HG03378 (cell line): ENCODE measurements around the gene NADK2.
"Not testable (repeated sequence)": the region's sequence is repeated elsewhere in the genome, so short reads cannot be mapped to it uniquely, and the experiment has no call there.

Experiments
- ATAC-seq: cut with Tn5 transposase; IDR thresholded peaks from one replicate; pipeline ENCODE4 v1.9.1; 2021; ENCODE audit warnings: mild to moderate bottlenecking, moderate library complexity; ENCODE audit not compliant: unreplicated experiment

Gene NADK2

GRCh38 chr5:36241631-36242533 is at the start of gene NADK2:
Gene NADK2 (minus strand): TSS chr5:36241925. CDS start chr5:36241798, 127 bp downstream.
- ATAC-seq = peak; percentile 91

DNA sequence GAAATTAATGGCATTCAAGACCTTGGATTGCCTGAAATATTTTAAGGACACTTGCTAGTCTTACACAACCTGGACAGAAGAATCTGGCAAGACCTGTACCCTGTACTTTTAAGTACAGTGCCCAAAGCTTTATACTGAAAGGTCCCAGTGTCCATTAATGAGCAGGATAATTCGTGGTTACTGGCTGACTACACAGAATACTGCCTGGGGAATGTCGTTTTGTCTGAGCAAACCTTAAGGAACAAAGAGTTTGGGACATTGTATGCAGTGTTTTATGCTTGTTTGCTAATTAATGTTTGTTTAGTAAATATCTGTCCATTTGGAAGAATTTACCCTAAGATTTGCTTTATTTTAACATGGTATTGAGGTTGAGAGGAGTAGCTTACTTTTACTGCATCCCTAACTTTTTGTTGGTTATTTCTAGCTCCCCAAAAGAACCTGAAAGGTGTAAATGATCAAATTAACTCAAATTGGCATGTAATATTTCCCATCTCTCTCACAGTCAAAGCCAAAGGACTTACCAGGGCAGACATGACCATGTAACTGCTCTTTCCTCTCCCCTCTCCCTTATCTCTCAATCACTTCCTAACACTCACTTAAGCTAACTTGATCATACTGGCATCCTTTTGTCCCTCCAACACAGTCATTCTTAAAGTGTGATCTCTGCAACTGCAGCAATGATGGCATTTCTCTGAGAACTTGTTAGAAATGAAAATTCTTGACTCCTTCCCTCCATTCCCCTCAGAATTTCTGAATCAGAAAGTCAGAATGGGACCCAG is 44.3 kb upstream of the NADK2 start:
- ATAC-seq = no peak

DNA sequence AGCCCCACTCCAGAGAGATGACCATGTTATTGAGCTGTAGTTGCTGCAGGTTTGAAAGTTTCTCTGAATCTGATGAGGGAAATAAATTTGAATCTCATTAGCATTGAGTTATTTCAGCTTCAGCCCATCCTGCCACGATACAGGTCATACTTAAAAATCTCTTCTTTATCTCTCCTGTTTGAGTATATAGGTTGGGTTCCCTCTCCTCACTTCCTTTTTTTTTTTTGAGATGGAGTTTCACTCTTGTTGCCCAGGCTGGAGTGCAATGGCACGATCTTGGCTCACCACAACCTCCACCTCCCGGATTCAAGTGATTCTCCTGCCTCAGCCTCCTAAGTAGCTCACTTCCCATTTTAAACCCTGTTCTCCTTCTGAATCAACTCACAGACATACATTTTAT is 42.0 kb upstream of the NADK2 start:
- not testable (repeated sequence) for ATAC-seq

GRCh38 chr5:36281626-36282025 is 39.9 kb upstream of the NADK2 start:
- ATAC-seq = no peak

GRCh38 chr5:36279054-36279698 is 37.5 kb upstream of the NADK2 start:
- no peak for ATAC-seq

GRCh38 chr5:36277521-36278176 is 35.9 kb upstream of the NADK2 start:
- ATAC-seq = no peak

DNA sequence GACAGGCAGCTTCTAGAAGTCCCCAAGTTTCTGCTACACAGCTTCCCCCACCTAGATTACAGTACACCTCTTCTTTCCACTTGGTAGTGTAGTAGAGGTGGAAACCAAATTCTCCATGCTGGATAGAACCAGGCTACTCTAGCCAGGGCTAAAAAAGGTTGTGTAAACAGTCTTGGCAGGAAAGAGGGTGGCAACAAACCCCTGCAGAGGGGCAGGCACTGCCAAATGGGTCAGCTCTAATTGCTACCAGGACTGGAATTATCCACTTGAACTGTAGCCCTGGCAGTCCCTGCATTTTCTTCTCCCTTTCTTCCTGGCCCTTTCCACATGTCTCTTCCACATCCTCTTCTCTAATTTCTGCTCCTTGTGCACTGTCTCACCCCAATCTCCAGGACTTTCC is 35.1 kb upstream of the NADK2 start:
- ATAC-seq = no peak

- no peak for ATAC-seq
Observed at GRCh38 chr5:36273809-36274526, 32.2 kb upstream of the NADK2 start.

GRCh38 chr5:36272136-36272690 is 30.5 kb upstream of the NADK2 start:
- ATAC-seq = no peak

- ATAC-seq = no peak
Observed at GRCh38 chr5:36270876-36271575, 29.3 kb upstream of the NADK2 start.

DNA sequence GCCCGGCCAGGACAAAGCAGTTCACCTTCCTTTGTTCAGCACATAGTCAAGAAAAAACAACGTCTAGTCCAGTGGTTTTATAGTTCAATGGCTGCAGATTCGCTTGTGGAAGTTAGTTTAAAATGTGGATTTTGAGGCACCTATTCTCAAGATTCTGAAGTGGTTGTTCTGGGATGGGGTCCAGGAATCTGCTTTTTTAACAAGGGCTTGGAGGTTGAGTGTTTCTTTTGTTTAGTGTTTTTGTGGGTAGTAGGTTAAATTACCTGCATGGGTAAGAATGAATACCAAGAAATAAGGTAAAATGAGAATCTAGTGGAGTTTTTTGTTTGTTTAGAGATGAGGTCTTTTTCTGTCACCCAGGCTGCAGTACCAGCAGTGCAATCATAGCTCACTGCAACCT is 28.4 kb upstream of the NADK2 start:
- ATAC-seq = no peak

DNA sequence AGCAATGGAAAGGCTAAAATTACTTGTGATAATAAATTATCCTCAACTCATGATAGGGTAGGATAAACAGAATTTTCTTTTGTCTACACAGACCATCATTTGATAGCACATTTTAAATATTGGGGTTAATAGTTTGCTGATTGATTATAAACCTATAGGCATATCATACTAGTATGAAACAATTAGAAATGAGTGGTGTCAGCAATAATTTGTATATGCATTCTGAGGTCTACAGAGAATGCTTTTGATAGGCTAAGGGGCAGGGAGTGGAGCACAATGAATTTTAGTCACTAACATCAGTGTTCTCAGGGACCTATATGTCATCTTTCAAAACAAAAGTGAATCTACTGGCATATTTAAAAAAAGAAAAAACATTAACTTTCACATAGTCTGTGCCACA is 27.8 kb upstream of the NADK2 start:
- no peak for ATAC-seq

DNA sequence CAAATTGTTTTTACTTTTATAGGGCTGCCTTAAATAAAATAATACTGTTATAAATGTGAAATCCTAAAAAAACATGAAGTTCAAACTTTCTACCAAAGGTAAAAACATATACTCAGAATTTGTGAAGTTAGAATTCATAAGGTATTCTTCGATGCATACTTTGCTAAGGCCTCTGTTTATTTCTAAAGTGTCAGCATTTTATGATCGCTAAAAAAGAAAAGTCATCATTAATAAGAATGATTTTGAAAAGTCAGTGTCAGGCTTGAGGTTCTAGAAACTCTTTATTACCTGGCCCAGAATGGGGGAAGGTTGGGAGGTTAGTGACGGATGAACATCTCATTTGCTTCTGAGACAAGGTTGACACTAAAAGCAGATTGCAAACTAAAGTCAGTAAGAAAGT is 26.2 kb upstream of the NADK2 start:
- ATAC-seq = no peak

GRCh38 chr5:36264202-36264760 is 22.6 kb upstream of the NADK2 start:
- ATAC-seq = no peak

DNA sequence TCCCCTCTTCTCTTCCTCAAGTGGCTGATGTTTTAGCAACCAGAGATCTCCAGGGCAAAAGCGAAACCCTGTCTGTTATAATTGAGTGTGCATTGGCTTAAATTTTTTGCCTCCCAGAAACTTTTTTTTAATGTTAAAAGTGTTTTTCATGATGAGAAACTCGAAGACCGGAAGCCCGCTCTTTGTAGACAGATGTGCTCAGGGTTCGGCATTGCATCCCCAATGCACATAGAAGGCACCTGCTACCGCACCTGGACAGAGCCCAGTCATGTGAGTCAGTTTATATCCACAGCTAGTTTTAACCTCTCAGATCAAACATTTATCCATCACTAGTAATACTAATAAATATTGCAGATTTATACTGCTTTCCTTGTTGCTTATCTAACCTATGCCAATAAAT is 19.5 kb upstream of the NADK2 start:
- no peak for ATAC-seq

- ATAC-seq = no peak
Observed at GRCh38 chr5:36253575-36253974, 11.8 kb upstream of the NADK2 start.

DNA sequence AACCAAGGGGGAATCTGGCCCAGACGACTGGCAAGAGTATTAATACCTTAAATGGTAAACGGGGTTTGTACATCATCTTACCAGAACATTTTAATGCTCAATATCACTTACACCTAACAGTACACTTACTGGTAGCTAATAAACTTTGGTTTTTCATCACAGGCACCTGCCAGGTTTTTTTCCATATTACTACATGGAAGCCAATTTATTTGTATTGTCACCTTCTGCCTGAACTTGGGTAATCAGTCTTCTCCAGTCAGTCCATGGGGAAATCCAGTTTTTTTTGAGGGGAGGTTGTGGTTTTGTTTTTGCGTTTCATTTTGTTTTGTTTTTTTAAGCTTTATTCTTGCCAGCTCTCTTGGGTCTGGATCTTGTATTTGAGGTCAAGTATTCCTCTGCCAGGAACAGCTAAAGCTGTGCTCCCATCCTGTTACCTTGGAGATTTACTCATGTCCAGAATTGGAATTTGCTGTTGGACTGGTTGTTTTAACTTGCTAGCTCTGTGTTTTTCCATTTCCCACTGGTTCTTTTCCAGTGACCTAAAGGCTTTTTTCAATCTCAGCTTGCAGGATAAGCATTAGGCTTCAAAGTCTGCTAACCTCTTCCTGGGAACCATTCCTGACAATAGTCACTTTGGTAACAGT is 11.1 kb upstream of the NADK2 start:
- no peak for ATAC-seq

- ATAC-seq = no peak
Observed at GRCh38 chr5:36251218-36251617, 9.5 kb upstream of the NADK2 start.

GRCh38 chr5:36250427-36250826 is 8.7 kb upstream of the NADK2 start:
- no peak for ATAC-seq
